Spleen (tissue), 7 donors: ENCODE results near the gene IFI44L.

Experiments used
- POLR2A ChIP-seq, 3 donors: fragments of 450-650 bp; IDR thresholded peaks; one replicate each; pipeline ENCODE4 v1.5.1; 2017; ENCODE audit warnings: antibody characterized with exemption in 3 of 3, mild to moderate bottlenecking in 1 of 3
- TF ChIP-seq, protein P1 (sequence below), 11 experiments: fragments of 200-600 bp in 7 of 11; fragments of 450-650 bp in 4 of 11; sonication (generic) in 4 of 11; IDR thresholded peaks in 8 of 11; conservative IDR thresholded peaks in 3 of 11; 1 replicate in 7 of 11; 2 replicates in 4 of 11; pipeline versions ENCODE4 v1.4.0 to v1.8.0; 2016 to 2021; ENCODE audit warnings: antibody characterized with exemption in 11 of 11, inconsistent platforms in 4 of 11, mild to moderate bottlenecking in 1 of 11
- donor health status: DM: no; HTN: no; CAD: no; lungs with moderate emphysema.
- donor health status: DM: no; HTN: no; CAD: no.
- donor health status: DM: no; HTN: no; CAD: no.

DNA sequence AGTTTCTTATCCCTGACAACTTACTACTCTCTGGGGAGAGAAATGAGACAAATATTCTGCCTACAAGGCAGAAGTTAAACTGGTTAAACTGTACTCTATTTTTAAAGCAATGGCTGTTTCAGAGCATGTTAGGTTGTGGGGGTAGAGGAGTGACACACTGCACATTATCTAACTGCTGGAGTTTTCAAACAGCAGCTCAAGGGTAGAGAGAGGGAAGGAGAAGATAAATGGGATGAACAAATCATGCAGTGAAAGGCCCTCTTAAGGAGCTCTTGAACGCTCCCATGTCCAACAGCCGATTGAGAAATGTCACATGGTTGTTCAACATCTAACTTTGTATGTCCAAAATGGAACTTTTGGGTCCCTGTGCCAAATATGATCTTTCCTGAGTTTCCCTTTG, 14.0 kb upstream of the IFI44L start:
- no peak for TF ChIP-seq POLR2A (IDR thresholded peaks at IDR 0.05)
- TF ChIP-seq, protein P1, sequence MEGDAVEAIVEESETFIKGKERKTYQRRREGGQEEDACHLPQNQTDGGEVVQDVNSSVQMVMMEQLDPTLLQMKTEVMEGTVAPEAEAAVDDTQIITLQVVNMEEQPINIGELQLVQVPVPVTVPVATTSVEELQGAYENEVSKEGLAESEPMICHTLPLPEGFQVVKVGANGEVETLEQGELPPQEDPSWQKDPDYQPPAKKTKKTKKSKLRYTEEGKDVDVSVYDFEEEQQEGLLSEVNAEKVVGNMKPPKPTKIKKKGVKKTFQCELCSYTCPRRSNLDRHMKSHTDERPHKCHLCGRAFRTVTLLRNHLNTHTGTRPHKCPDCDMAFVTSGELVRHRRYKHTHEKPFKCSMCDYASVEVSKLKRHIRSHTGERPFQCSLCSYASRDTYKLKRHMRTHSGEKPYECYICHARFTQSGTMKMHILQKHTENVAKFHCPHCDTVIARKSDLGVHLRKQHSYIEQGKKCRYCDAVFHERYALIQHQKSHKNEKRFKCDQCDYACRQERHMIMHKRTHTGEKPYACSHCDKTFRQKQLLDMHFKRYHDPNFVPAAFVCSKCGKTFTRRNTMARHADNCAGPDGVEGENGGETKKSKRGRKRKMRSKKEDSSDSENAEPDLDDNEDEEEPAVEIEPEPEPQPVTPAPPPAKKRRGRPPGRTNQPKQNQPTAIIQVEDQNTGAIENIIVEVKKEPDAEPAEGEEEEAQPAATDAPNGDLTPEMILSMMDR (IDR thresholded peaks at IDR 0.05 in 8 of 11, conservative IDR thresholded peaks at IDR 0.05 in 3 of 11) = no peak
